Gastrocnemius medialis (tissue), 4 donors: ENCODE data around the gene CDK1.

Experiments
- CTCF ChIP-seq, 5 experiments: fragments of 450-650 bp in 3 of 5; fragments of 200-600 bp in 2 of 5; sonication (generic) in 2 of 5; IDR thresholded peaks in 4 of 5; conservative IDR thresholded peaks in 1 of 5; 1 replicate in 4 of 5; 2 replicates in 1 of 5; pipeline ENCODE4 v1.5.1; 2016 to 2019; ENCODE audit warnings: antibody characterized with exemption in 5 of 5, mild to moderate bottlenecking in 3 of 5, moderate library complexity in 3 of 5
- POLR2A ChIP-seq, 2 donors: fragments of 450-650 bp; IDR thresholded peaks; one replicate each; pipeline ENCODE4 v1.6.1; 2017; ENCODE audit warnings: antibody characterized with exemption in 2 of 2, mild to moderate bottlenecking in 2 of 2, moderate library complexity in 2 of 2

- no peak for TF ChIP-seq CTCF (IDR thresholded peaks at IDR 0.05 in 4 of 5, conservative IDR thresholded peaks at IDR 0.05 in 1 of 5)
- TF ChIP-seq POLR2A (IDR thresholded peaks at IDR 0.05): no peak
These were observed 39.1 kb downstream of the CDK1 start for GRCh38 chr10:60817398-60817805.
